NB4 (cell line): Measurements from ENCODE around the gene MRPL28.
"Not testable (repeated sequence)": the region's sequence is repeated elsewhere in the genome, so short reads cannot be mapped to it uniquely, and the experiment has no call there.

Experiments used
- DNase-seq: peaks from one replicate; pipeline ENCODE4 v3.0.0; 2010; ENCODE audit warnings: low read depth
- H3K4me3 ChIP-seq: one replicate; pipeline ENCODE4 v1.5.1; 2011; ENCODE audit warnings: mild to moderate bottlenecking, low read depth, low read length, moderate library complexity
- MYC ChIP-seq: IDR thresholded peaks from 2 replicates; pipeline ENCODE4 v1.6.1; 2011; ENCODE audit warnings: low read depth, low read length
- POLR2A ChIP-seq: IDR thresholded peaks from 2 replicates; pipeline ENCODE4 v1.6.1; 2011; ENCODE audit warnings: mild to moderate bottlenecking; ENCODE audit not compliant: insufficient read length; ENCODE audit errors: extremely low read depth
- TF ChIP-seq, protein P1 (sequence below): IDR thresholded peaks from 2 replicates; pipeline ENCODE4 v1.6.1; 2011; ENCODE audit warnings: low read depth, low read length
- TF ChIP-seq, protein P2 (sequence below): IDR thresholded peaks from one replicate; pipeline ENCODE4 v1.5.1; 2012; ENCODE audit warnings: low read depth, low read length

MRPL28 gene

DNA sequence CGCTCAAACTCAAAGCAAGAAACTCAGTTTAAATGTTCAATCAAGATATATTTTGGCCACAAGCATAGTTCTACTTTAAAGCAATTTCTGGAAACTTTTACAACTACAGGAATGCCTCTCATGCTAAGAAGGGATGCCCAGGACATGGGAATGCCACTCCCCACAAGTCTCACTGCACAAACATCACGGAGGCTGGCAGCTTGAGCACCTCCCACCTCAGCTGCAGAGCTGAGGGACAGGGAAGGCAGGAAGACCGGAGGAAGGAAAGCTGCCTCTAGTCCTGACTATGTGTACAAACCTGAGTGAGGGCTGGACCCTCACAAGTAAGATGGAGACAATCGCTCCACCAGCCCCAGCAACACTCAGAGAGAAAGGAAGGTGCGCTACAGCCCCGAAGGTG is 23.1 kb downstream of the MRPL28 start:
- no peak for DNase-seq
- TF ChIP-seq, protein P1, sequence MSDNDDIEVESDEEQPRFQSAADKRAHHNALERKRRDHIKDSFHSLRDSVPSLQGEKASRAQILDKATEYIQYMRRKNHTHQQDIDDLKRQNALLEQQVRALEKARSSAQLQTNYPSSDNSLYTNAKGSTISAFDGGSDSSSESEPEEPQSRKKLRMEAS, result no peak
- TF ChIP-seq, protein P2, sequence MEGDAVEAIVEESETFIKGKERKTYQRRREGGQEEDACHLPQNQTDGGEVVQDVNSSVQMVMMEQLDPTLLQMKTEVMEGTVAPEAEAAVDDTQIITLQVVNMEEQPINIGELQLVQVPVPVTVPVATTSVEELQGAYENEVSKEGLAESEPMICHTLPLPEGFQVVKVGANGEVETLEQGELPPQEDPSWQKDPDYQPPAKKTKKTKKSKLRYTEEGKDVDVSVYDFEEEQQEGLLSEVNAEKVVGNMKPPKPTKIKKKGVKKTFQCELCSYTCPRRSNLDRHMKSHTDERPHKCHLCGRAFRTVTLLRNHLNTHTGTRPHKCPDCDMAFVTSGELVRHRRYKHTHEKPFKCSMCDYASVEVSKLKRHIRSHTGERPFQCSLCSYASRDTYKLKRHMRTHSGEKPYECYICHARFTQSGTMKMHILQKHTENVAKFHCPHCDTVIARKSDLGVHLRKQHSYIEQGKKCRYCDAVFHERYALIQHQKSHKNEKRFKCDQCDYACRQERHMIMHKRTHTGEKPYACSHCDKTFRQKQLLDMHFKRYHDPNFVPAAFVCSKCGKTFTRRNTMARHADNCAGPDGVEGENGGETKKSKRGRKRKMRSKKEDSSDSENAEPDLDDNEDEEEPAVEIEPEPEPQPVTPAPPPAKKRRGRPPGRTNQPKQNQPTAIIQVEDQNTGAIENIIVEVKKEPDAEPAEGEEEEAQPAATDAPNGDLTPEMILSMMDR, result no peak
- TF ChIP-seq POLR2A, result no peak
- no peak for TF ChIP-seq MYC
- no peak overlapping the region for H3K4me3 ChIP-seq

DNA sequence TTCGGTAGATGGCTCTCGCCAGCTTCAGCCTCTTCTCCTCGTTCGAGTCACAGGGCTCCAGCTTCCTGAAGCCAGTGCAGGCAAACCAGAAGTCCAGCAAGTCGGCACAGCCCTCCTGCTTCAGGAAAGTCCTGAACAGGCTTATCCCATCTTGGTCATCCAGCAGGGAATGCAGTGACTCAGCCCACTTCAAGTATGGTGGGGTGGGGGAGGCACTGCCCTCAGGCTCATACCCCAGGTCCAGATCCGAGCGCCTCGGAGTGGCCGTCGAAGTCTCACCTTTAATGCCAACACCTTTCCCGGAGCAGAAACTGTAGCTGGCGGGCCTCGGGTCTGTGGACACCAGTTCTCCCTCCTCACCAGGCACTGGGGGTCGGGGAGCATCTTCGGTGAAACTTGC is 23.8 kb downstream of the MRPL28 start:
- no peak overlapping the region for H3K4me3 ChIP-seq
- TF ChIP-seq POLR2A, result no peak
- DNase-seq, result no peak

DNA sequence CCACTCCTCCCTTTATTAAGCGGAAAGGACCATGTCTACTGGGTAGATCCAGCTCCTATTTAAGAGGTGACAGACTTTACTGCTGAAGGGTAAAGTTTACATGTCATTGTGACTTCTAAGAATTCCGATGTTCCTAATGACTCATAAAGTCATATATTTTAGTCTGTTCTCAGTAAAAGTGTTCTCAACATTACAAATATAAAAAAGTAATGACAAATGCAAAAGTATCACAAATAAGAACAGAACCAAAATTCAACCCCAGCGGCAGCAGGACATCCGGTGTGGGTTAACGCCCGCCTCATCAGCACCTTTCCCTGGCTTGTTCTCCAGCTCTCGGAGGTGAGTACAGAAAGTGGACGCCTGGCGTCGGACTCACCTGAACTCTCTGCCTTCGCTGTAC is 24.6 kb downstream of the MRPL28 start:
- no peak for DNase-seq
- no peak overlapping the region for H3K4me3 ChIP-seq
- TF ChIP-seq, protein P2, result no peak
- no peak for TF ChIP-seq POLR2A
- TF ChIP-seq MYC, result no peak
- TF ChIP-seq, protein P1, result no peak

DNA sequence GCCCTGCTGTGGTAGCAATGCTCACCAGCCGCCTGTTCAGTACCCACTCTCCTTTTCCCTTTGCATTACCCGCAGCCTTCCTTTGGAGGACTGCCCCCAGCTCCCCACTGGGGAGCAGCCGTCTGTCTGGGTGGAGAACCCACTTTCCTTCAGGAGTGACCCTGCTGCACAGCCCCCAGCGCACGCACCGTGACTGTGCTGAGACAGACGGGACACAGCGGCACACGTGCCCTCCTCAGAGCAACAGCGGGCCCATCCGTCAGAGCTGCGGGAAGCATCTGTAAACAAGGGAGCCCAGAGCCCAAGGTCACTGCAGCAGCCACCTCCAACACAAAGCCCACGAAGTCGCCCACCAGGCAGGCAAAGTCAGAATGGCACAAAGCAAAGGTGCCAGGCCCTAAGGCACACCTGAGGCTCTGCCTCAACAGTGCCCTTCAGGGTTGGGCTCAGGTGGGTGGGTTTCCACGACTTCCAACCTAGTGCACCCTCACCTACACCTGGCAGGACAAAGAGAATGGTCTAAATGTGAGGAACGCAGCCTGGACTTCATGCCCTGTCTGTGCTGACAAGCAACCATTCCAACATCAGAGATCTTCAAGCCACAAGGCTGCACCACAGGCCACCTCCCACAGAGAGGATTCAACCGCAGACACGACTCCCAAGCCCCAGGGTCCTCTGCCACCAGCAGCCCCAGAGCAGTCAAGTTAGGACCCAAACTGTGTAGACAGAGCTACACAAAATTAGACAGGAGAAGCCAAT is 27.7 kb downstream of the MRPL28 start:
- DNase-seq, result peak; percentile 92
- TF ChIP-seq, protein P2, result no peak
- TF ChIP-seq, protein P1, result peak; percentile 53
- TF ChIP-seq MYC (peak; percentile 22; the same call in 1 of the 2 replicates), POLR2A (no peak)
- peak overlapping the region; percentile 32 for H3K4me3 ChIP-seq

DNA sequence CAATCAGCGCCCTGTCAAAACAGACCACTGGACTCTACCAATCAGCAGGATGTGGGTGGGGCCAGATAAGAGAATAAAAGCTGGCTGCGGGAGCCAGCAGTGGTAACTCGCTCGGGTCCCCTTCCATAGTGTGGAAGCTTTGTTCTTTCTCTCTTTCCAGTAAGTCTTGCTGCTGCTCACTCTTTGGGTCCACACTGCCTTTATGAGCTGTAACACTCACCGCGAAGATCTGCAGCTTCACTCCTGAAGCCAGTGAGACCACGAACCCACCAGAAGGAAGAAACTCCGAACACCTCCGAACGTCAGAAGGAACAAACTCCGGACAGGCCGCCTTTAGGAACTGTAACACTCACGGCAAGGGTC is 28.4 kb downstream of the MRPL28 start:
- not testable (repeated sequence) for DNase-seq, H3K4me3 ChIP-seq

DNA sequence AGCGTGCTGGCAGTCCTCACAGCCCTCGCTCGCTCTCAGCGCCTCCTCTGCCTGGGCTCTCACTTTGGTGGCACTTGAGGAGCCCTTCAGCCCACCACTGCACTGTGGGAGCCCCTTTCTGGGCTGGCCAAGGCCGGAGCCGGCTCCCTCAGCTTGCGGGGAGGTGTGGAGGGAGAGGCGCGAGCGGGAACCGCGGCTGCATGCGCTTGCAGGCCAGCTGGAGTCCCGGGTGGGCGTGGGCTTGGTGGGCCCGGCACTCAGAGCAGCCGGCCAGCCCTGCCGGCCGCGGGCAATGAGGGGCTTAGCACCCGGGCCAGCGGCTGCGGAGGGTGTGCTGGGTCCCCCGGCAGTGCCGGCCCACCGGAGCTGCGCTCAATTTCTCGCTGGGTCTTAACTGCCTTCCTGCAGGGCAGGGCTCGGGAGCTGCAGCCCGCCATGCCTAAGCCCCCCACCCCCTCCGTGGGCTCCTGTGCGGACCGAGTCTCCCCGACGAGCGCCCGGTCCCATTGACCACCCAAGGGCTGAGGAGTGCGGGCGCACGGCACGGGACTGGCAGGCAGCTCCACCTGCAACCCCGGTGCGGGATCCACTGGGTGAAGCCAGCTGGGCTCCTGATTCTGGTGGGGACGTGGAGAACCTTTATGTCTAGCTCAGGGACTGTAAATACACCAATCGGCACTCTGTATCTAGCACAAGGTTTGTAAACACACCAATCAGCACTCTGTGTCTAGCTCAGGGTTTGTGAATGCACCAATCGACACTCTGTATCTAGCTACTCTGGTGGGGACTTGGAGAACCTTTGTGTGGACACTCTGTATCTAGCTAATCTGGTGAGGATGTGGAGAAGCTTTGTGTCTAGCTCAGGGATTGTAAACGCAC is 29.0 kb downstream of the MRPL28 start:
- DNase-seq, H3K4me3 ChIP-seq: not testable (repeated sequence)

DNA sequence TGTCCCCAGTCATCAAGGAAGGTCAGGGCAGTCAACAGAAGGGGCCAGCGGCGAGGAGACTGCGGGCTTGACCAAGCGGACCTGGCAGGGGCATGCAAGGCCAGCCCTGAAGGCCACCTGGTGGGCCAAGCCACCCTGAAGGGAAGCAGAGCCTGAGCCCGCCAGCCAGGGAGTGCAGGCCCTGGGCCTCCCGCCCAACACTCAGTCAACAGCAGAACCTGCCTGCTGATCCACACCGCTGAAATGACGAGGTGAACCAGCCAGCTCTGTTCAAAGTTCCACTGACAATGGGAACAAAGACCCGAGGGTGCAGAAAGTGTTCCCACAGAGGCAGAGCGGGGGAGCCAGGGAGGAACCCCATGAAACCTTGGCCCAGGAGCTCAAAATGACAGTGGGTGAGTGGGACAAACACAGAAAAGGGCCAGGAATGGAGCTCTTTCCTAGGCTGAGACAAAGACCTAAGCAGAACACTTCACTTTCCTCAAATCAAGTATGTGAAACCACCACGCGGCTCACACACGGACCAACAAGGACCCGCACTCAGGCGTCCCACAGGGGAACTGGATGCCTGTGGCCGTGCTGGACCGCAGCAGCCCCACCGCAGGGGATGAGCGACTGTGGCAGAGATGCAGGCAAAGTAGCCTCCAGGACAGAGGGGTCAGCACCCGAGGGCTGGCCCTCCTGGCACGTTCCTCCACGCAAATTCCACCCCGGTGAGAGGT is 29.8 kb downstream of the MRPL28 start:
- DNase-seq, result no peak
- TF ChIP-seq POLR2A, result no peak
- TF ChIP-seq, protein P1, result no peak
- TF ChIP-seq, protein P2, result no peak
- TF ChIP-seq MYC, result no peak
- H3K4me3 ChIP-seq, result no peak overlapping the region
